Measurements from ENCODE around the gene PIK3R4.

PIK3R4 gene

GRCh38 chr3:130640027-130640426 lies 106.6 kb downstream of the PIK3R4 start:
- DNase-seq (ENCODE audit: low read depth) = no peak

GRCh38 chr3:130636480-130637234 lies 110.0 kb downstream of the PIK3R4 start:
- no peak for DNase-seq (ENCODE audit: low read depth)

GRCh38 chr3:130635978-130636377 lies 110.7 kb downstream of the PIK3R4 start:
- DNase-seq (ENCODE audit: low read depth) = no peak

- no peak for DNase-seq (ENCODE audit: low read depth)
These were observed 111.3 kb downstream of the PIK3R4 start for GRCh38 chr3:130635285-130635684.
